Astrocyte (in vitro differentiated cells and primary cell): Measurements from ENCODE around the gene CECR2.

Experiments
- CTCF ChIP-seq: IDR thresholded peaks from 2 replicates; pipeline ENCODE4 v1.5.1; 2011; ENCODE audit warnings: low read depth, mild to moderate bottlenecking, inconsistent platforms, low read length, moderate library complexity; ENCODE audit not compliant: insufficient read depth
- EZH2 ChIP-seq: IDR thresholded peaks from 2 replicates; pipeline ENCODE4 v1.6.1; 2012; ENCODE audit warnings: mild to moderate bottlenecking, low read length, inconsistent platforms; ENCODE audit not compliant: insufficient read depth

- TF ChIP-seq CTCF (no peak), EZH2 (no peak)
These were observed 67.2 kb downstream of the CECR2 start for GRCh38 chr22:17436382-17436980.
